GM18858 (cell line): ENCODE measurements around the gene KRT74.

Experiments used
- ATAC-seq: cut with Tn5 transposase; IDR thresholded peaks from one replicate; pipeline ENCODE4 v1.9.1; 2021; ENCODE audit not compliant: unreplicated experiment

The KRT74 gene

GRCh38 chr12:52539821-52540173 is 33.8 kb downstream of the KRT74 start:
- ATAC-seq, result no peak

GRCh38 chr12:52539083-52539820 is 34.4 kb downstream of the KRT74 start:
- ATAC-seq, result no peak

- ATAC-seq, result no peak
Observed at GRCh38 chr12:52537101-52537500, 36.5 kb downstream of the KRT74 start.

GRCh38 chr12:52535574-52535973 is 38.1 kb downstream of the KRT74 start:
- no peak for ATAC-seq

- ATAC-seq, result no peak
Observed at GRCh38 chr12:52534482-52534881, 39.2 kb downstream of the KRT74 start.

- no peak for ATAC-seq
Observed at GRCh38 chr12:52533686-52534470, 39.8 kb downstream of the KRT74 start.

GRCh38 chr12:52532636-52533035 is 41.0 kb downstream of the KRT74 start:
- ATAC-seq, result no peak

GRCh38 chr12:52531566-52532300 is 41.9 kb downstream of the KRT74 start:
- no peak for ATAC-seq

- ATAC-seq, result no peak
Observed at GRCh38 chr12:52530905-52531304, 42.7 kb downstream of the KRT74 start.

- ATAC-seq, result no peak
Observed at GRCh38 chr12:52530366-52530765, 43.3 kb downstream of the KRT74 start.

- no peak for ATAC-seq
Observed at GRCh38 chr12:52529846-52530245, 43.8 kb downstream of the KRT74 start.

- ATAC-seq, result no peak
Observed at GRCh38 chr12:52529417-52529816, 44.2 kb downstream of the KRT74 start.

- no peak for ATAC-seq
Observed at GRCh38 chr12:52528641-52529143, 45.0 kb downstream of the KRT74 start.

GRCh38 chr12:52527121-52527800 is 46.4 kb downstream of the KRT74 start:
- no peak for ATAC-seq

GRCh38 chr12:52526511-52526951 is 47.1 kb downstream of the KRT74 start:
- ATAC-seq, result no peak

GRCh38 chr12:52525661-52526499 is 47.8 kb downstream of the KRT74 start:
- no peak for ATAC-seq

- ATAC-seq, result no peak
Observed at GRCh38 chr12:52524898-52525591, 48.6 kb downstream of the KRT74 start.

- no peak for ATAC-seq
Observed at GRCh38 chr12:52524241-52524897, 49.3 kb downstream of the KRT74 start.

- ATAC-seq, result no peak
Observed at GRCh38 chr12:52523824-52524223, 49.8 kb downstream of the KRT74 start.
